HL-60 (cell line): ENCODE results near the gene KCNH1.

Source experiments
- DNase-seq, 2 experiments: peaks; one replicate each; pipeline ENCODE4 v3.0.0-alpha.2; 2010 to 2020; ENCODE audit warnings: low read depth in 1 of 2, low spot score in 1 of 2
- H3K27ac ChIP-seq: fragments of 250-450 bp; sonication (Bioruptor Pico); replicated peaks from 2 replicates; pipeline ENCODE4 v1.5.1; 2020; ENCODE audit warnings: mild to moderate bottlenecking, moderate library complexity
- H3K27me3 ChIP-seq: fragments of 250-450 bp; sonication (Bioruptor Pico); 2 replicates; pipeline ENCODE4 v1.5.1; 2021; ENCODE audit warnings: mild to moderate bottlenecking, moderate library complexity; ENCODE audit not compliant: insufficient read depth, poor library complexity, severe bottlenecking
- H3K4me3 ChIP-seq: replicated peaks from 2 replicates; pipeline ENCODE4 v1.5.1; 2011; ENCODE audit warnings: mild to moderate bottlenecking, control low read depth, low read length; ENCODE audit not compliant: insufficient read depth
- CTCF ChIP-seq: IDR thresholded peaks from one replicate; pipeline ENCODE4 v1.5.1; 2011; ENCODE audit warnings: low read length, control low read depth, inconsistent platforms; ENCODE audit not compliant: insufficient read depth
- GABPA ChIP-seq: IDR thresholded peaks from 2 replicates; pipeline ENCODE4 v1.6.1; 2012; ENCODE audit warnings: low read depth
- POLR2AphosphoS5 ChIP-seq: IDR thresholded peaks from 2 replicates; pipeline ENCODE4 v1.6.1; 2012; ENCODE audit warnings: low read depth
- REST ChIP-seq: IDR thresholded peaks from 2 replicates; pipeline ENCODE4 v1.6.1; 2012; ENCODE audit warnings: low read depth; ENCODE audit not compliant: insufficient replicate concordance
- SPI1 ChIP-seq: IDR thresholded peaks from 2 replicates; pipeline ENCODE4 v1.6.1; 2012; ENCODE audit warnings: low read depth, mild to moderate bottlenecking, borderline replicate concordance

The KCNH1 gene

GRCh38 chr1:210848474-210848873, 285.5 kb downstream of the KCNH1 start:
- Histone ChIP-seq H3K4me3 (no peak overlapping the region), H3K27me3 (no peaks in the 10 kb centered on the region), H3K27ac (no peak overlapping the region)
- no peak for DNase-seq
- no peak for TF ChIP-seq REST
- no peak for TF ChIP-seq GABPA
- no peak for TF ChIP-seq SPI1
- no peak for TF ChIP-seq POLR2AphosphoS5
- TF ChIP-seq CTCF, result no peak

- no peak for DNase-seq
- no peak overlapping the region for H3K4me3 ChIP-seq
- TF ChIP-seq REST, result no peak
- TF ChIP-seq POLR2AphosphoS5, result no peak
- TF ChIP-seq SPI1, result no peak
- TF ChIP-seq GABPA, result no peak
- TF ChIP-seq CTCF, result no peak
- no peak overlapping the region for H3K27ac ChIP-seq
- no peaks in the 10 kb centered on the region for H3K27me3 ChIP-seq
Observed at GRCh38 chr1:210841926-210842625, 291.9 kb downstream of the KCNH1 start.

GRCh38 chr1:210830034-210831028, 303.6 kb downstream of the KCNH1 start:
- no peak for DNase-seq
- Histone ChIP-seq H3K27me3 (no peaks in the 10 kb centered on the region), H3K27ac (no peak overlapping the region), H3K4me3 (no peak overlapping the region)
- TF ChIP-seq CTCF (no peak), REST (no peak), SPI1 (no peak), GABPA (no peak), POLR2AphosphoS5 (no peak)
